Activated naive CD8-positive, alpha-beta T cell (primary cell): ENCODE measurements around the gene POLR3E.

Experiments
- H3K27ac Mint-ChIP-seq: one replicate; pipeline ENCODE4 v1.8.0; 2021; ENCODE audit warnings: mixed read lengths
- H3K27me3 Mint-ChIP-seq: one replicate; pipeline ENCODE4 v1.8.0; 2021; ENCODE audit warnings: mixed read lengths
- H3K36me3 Mint-ChIP-seq: one replicate; pipeline ENCODE4 v1.8.0; 2021; ENCODE audit warnings: mixed read lengths
- H3K4me1 Mint-ChIP-seq: one replicate; pipeline ENCODE4 v1.8.0; 2021; ENCODE audit warnings: low read depth, mixed read lengths
- H3K4me3 Mint-ChIP-seq: one replicate; pipeline ENCODE4 v1.8.0; 2021; ENCODE audit warnings: mild to moderate bottlenecking, mixed read lengths
- H3K9me3 Mint-ChIP-seq: one replicate; pipeline ENCODE4 v1.8.0; 2021; ENCODE audit warnings: low read depth, mixed read lengths

POLR3E gene

GRCh38 chr16:22297114-22297870 lies at the start of gene POLR3E:
TSS of gene POLR3E (plus strand) at chr16:22297409. CDS start at chr16:22302969, 5,560 bp downstream.
- no peaks in the 10 kb centered on the region for H3K36me3 Mint-ChIP-seq
- no peaks in the 10 kb centered on the region for H3K9me3 Mint-ChIP-seq
- H3K4me3 Mint-ChIP-seq, result peak within 1 kb of the TSS; percentile 98
- H3K27me3 Mint-ChIP-seq, result no peaks in the 10 kb centered on the region
- H3K4me1 Mint-ChIP-seq, result peaks cover 42% of the 10 kb centered on the region
- peak within 1 kb of the TSS; percentile 99 for H3K27ac Mint-ChIP-seq

GRCh38 chr16:22250522-22250921 lies 46.7 kb upstream of the POLR3E start:
- Mint-ChIP-seq H3K4me3 (no peak overlapping the region), H3K27me3 (no peaks in the 10 kb centered on the region), H3K4me1 (no peaks in the 10 kb centered on the region), H3K36me3 (peaks cover 14% of the 10 kb centered on the region), H3K27ac (no peak overlapping the region), H3K9me3 (no peaks in the 10 kb centered on the region)

- Mint-ChIP-seq H3K27me3 (no peaks in the 10 kb centered on the region), H3K27ac (no peak overlapping the region), H3K9me3 (no peaks in the 10 kb centered on the region), H3K4me3 (no peak overlapping the region), H3K36me3 (peaks cover 14% of the 10 kb centered on the region), H3K4me1 (no peaks in the 10 kb centered on the region)
These were observed 44.9 kb upstream of the POLR3E start for GRCh38 chr16:22252317-22252716.

- H3K4me1 Mint-ChIP-seq, result no peaks in the 10 kb centered on the region
- no peaks in the 10 kb centered on the region for H3K9me3 Mint-ChIP-seq
- no peak overlapping the region for H3K27ac Mint-ChIP-seq
- H3K36me3 Mint-ChIP-seq, result peaks cover 13% of the 10 kb centered on the region
- no peak overlapping the region for H3K4me3 Mint-ChIP-seq
- H3K27me3 Mint-ChIP-seq, result no peaks in the 10 kb centered on the region
These were observed 43.9 kb upstream of the POLR3E start for GRCh38 chr16:22253272-22253671.

- Mint-ChIP-seq H3K4me1 (no peaks in the 10 kb centered on the region), H3K4me3 (no peak overlapping the region)
These were observed 41.9 kb upstream of the POLR3E start for GRCh38 chr16:22255335-22255734.

GRCh38 chr16:22257440-22257839 lies 39.8 kb upstream of the POLR3E start:
- peaks cover 2% of the 10 kb centered on the region for H3K4me1 Mint-ChIP-seq
- no peaks in the 10 kb centered on the region for H3K27me3 Mint-ChIP-seq
- no peaks in the 10 kb centered on the region for H3K9me3 Mint-ChIP-seq
- H3K4me3 Mint-ChIP-seq, result no peak overlapping the region
- no peak overlapping the region for H3K27ac Mint-ChIP-seq
- peaks cover 16% of the 10 kb centered on the region for H3K36me3 Mint-ChIP-seq

More at GRCh38 chr16:22255335-22255734, 41.9 kb upstream of the POLR3E start:
- Mint-ChIP-seq H3K27me3 (no peaks in the 10 kb centered on the region), H3K27ac (no peak overlapping the region), H3K9me3 (no peaks in the 10 kb centered on the region), H3K36me3 (peaks cover 15% of the 10 kb centered on the region)

- Mint-ChIP-seq H3K36me3 (peaks cover 10% of the 10 kb centered on the region), H3K4me1 (peaks cover 18% of the 10 kb centered on the region), H3K27ac (no peak overlapping the region), H3K9me3 (no peaks in the 10 kb centered on the region), H3K27me3 (no peaks in the 10 kb centered on the region), H3K4me3 (no peak overlapping the region)
These were observed 36.7 kb upstream of the POLR3E start for GRCh38 chr16:22260490-22260889.

- Mint-ChIP-seq H3K9me3 (no peaks in the 10 kb centered on the region), H3K4me1 (peaks cover 19% of the 10 kb centered on the region), H3K27me3 (no peaks in the 10 kb centered on the region), H3K4me3 (no peak overlapping the region), H3K36me3 (peaks cover 13% of the 10 kb centered on the region), H3K27ac (peak overlapping the region; percentile 16)
These were observed 34.7 kb upstream of the POLR3E start for GRCh38 chr16:22262460-22262859.

GRCh38 chr16:22264786-22265185 lies 32.4 kb upstream of the POLR3E start:
- no peak overlapping the region for H3K4me3 Mint-ChIP-seq
- H3K27ac Mint-ChIP-seq, result no peak overlapping the region
- no peaks in the 10 kb centered on the region for H3K9me3 Mint-ChIP-seq
- H3K27me3 Mint-ChIP-seq, result no peaks in the 10 kb centered on the region
- peaks cover 7% of the 10 kb centered on the region for H3K36me3 Mint-ChIP-seq
- peaks cover 19% of the 10 kb centered on the region for H3K4me1 Mint-ChIP-seq

GRCh38 chr16:22265351-22265750 lies 31.9 kb upstream of the POLR3E start:
- Mint-ChIP-seq H3K27me3 (no peaks in the 10 kb centered on the region), H3K27ac (no peak overlapping the region), H3K4me1 (peaks cover 19% of the 10 kb centered on the region), H3K4me3 (no peak overlapping the region), H3K9me3 (no peaks in the 10 kb centered on the region), H3K36me3 (peaks cover 7% of the 10 kb centered on the region)

- H3K36me3 Mint-ChIP-seq, result peaks cover 7% of the 10 kb centered on the region
- H3K27ac Mint-ChIP-seq, result no peak overlapping the region
- H3K4me1 Mint-ChIP-seq, result peaks cover 22% of the 10 kb centered on the region
- no peak overlapping the region for H3K4me3 Mint-ChIP-seq
- H3K9me3 Mint-ChIP-seq, result no peaks in the 10 kb centered on the region
- no peaks in the 10 kb centered on the region for H3K27me3 Mint-ChIP-seq
These were observed 30.7 kb upstream of the POLR3E start for GRCh38 chr16:22266546-22266945.

GRCh38 chr16:22267764-22268163 lies 29.4 kb upstream of the POLR3E start:
- H3K4me3 Mint-ChIP-seq, result no peak overlapping the region
- H3K27me3 Mint-ChIP-seq, result no peaks in the 10 kb centered on the region
- H3K27ac Mint-ChIP-seq, result no peak overlapping the region
- peaks cover 13% of the 10 kb centered on the region for H3K36me3 Mint-ChIP-seq
- no peaks in the 10 kb centered on the region for H3K9me3 Mint-ChIP-seq
- H3K4me1 Mint-ChIP-seq, result peaks cover 21% of the 10 kb centered on the region

- peaks cover 13% of the 10 kb centered on the region for H3K36me3 Mint-ChIP-seq
- no peaks in the 10 kb centered on the region for H3K27me3 Mint-ChIP-seq
- H3K4me1 Mint-ChIP-seq, result peaks cover 4% of the 10 kb centered on the region
- H3K9me3 Mint-ChIP-seq, result no peaks in the 10 kb centered on the region
- H3K4me3 Mint-ChIP-seq, result no peak overlapping the region
- no peak overlapping the region for H3K27ac Mint-ChIP-seq
These were observed 26.7 kb upstream of the POLR3E start for GRCh38 chr16:22270525-22270924.

GRCh38 chr16:22272870-22273650 lies 24.1 kb upstream of the POLR3E start:
- peaks cover 12% of the 10 kb centered on the region for H3K36me3 Mint-ChIP-seq
- no peaks in the 10 kb centered on the region for H3K9me3 Mint-ChIP-seq
- H3K4me3 Mint-ChIP-seq, result no peak overlapping the region
- H3K27ac Mint-ChIP-seq, result no peak overlapping the region
- no peaks in the 10 kb centered on the region for H3K27me3 Mint-ChIP-seq
- H3K4me1 Mint-ChIP-seq, result peaks cover 4% of the 10 kb centered on the region

GRCh38 chr16:22274916-22275315 lies 22.3 kb upstream of the POLR3E start:
- Mint-ChIP-seq H3K4me3 (no peak overlapping the region), H3K36me3 (peaks cover 12% of the 10 kb centered on the region), H3K27me3 (no peaks in the 10 kb centered on the region), H3K27ac (no peak overlapping the region), H3K9me3 (no peaks in the 10 kb centered on the region), H3K4me1 (peaks cover 4% of the 10 kb centered on the region)
